Measurements from ENCODE around the gene CLASP2. TPM values are rescaled to one million over a fixed set of nuclear protein-coding genes. Genes with fewer than 3 reads are reported as not detected.
A peak's percentile ranks its signal among the peaks of the same experiment; 100 is the strongest.

Gene CLASP2
- total and polyA plus RNA-seq, 8 donors, result 48.4 to 73.3 (median 61.6) TPM

- DNase-seq, result no peak
- no peak for TF ChIP-seq CTCF (IDR thresholded peaks at IDR 0.05)
- intact Hi-C loops (cut with DNase I), result no loop called here
- Histone ChIP-seq H3K27ac (no peak overlapping the region), H3K36me3 (no peaks in the 10 kb centered on the region), H3K4me1 (no peaks in the 10 kb centered on the region), H3K4me3 (no peak overlapping the region), H3K9me3 (no peaks in the 10 kb centered on the region), H3K27me3 (no peaks in the 10 kb centered on the region)
- ATAC-seq, result no peak
Measured at GRCh38 chr3:33488683-33489082, 229.4 kb downstream of the CLASP2 start.

- H3K36me3 ChIP-seq, result no peaks in the 10 kb centered on the region
- DNase-seq (no peak), ATAC-seq (no peak)
- H3K27me3 ChIP-seq, result no peaks in the 10 kb centered on the region
- TF ChIP-seq CTCF (IDR thresholded peaks at IDR 0.05), result no peak
- H3K27ac ChIP-seq, result no peak overlapping the region
- intact Hi-C loops (cut with DNase I), result no loop called here
- no peak overlapping the region for H3K4me3 ChIP-seq
- H3K4me1 ChIP-seq, result no peaks in the 10 kb centered on the region
- no peaks in the 10 kb centered on the region for H3K9me3 ChIP-seq
Measured at GRCh38 chr3:33488246-33488645, 229.8 kb downstream of the CLASP2 start.

- no peak for TF ChIP-seq CTCF (IDR thresholded peaks at IDR 0.05)
Measured at GRCh38 chr3:33482111-33482521, 235.9 kb downstream of the CLASP2 start.

GRCh38 chr3:33474896-33475295 lies 243.2 kb downstream of the CLASP2 start:
- H3K4me1 ChIP-seq, result no peaks in the 10 kb centered on the region
- no peak for TF ChIP-seq CTCF (IDR thresholded peaks at IDR 0.05)
- H3K27ac ChIP-seq, result no peak overlapping the region
- H3K27me3 ChIP-seq, result no peaks in the 10 kb centered on the region
- no peaks in the 10 kb centered on the region for H3K9me3 ChIP-seq
- ATAC-seq (no peak), DNase-seq (no peak)
- H3K36me3 ChIP-seq, result no peaks in the 10 kb centered on the region
- H3K4me3 ChIP-seq, result no peak overlapping the region
- intact Hi-C loops (cut with DNase I), result no loop called here

More at GRCh38 chr3:33482111-33482521, 235.9 kb downstream of the CLASP2 start:
- H3K36me3 ChIP-seq, result no peaks in the 10 kb centered on the region
- no peaks in the 10 kb centered on the region for H3K9me3 ChIP-seq
- DNase-seq (peak in 2 of 4 donors; percentile 36 to 66), ATAC-seq (peak; percentile 83)
- no peak overlapping the region for H3K4me3 ChIP-seq
- intact Hi-C loops (cut with DNase I), result no loop called here
- no peaks in the 10 kb centered on the region for H3K4me1 ChIP-seq
- no peaks in the 10 kb centered on the region for H3K27me3 ChIP-seq
- H3K27ac ChIP-seq, result peak overlapping the region; percentile 49 to 57

GRCh38 chr3:33473813-33474212 lies 244.2 kb downstream of the CLASP2 start:
- Histone ChIP-seq H3K27ac (no peak overlapping the region), H3K4me1 (no peaks in the 10 kb centered on the region), H3K36me3 (no peaks in the 10 kb centered on the region), H3K4me3 (no peak overlapping the region), H3K9me3 (no peaks in the 10 kb centered on the region), H3K27me3 (no peaks in the 10 kb centered on the region)
- TF ChIP-seq CTCF (IDR thresholded peaks at IDR 0.05), result no peak
- intact Hi-C loops (cut with DNase I), result no loop called here
- ATAC-seq (no peak), DNase-seq (no peak)
